Nephron progenitor cell (in vitro differentiated cells): ENCODE results near the gene NPBWR2.

Experiments
- DNase-seq: peaks from one replicate; pipeline ENCODE4 v3.0.0; 2021
- H3K27ac Mint-ChIP-seq: 2 replicates; pipeline ENCODE4 v1.8.0; 2021; ENCODE audit warnings: mild to moderate bottlenecking, moderate library complexity, mixed read lengths
- H3K27me3 Mint-ChIP-seq: 2 replicates; pipeline ENCODE4 v1.8.0; 2021; ENCODE audit warnings: mild to moderate bottlenecking, low read depth, mixed read lengths; ENCODE audit not compliant: poor library complexity
- H3K36me3 Mint-ChIP-seq: 2 replicates; pipeline ENCODE4 v1.8.0; 2021; ENCODE audit warnings: low read depth, mixed read lengths
- H3K4me1 Mint-ChIP-seq: 2 replicates; pipeline ENCODE4 v1.8.0; 2021; ENCODE audit warnings: mixed read lengths
- H3K4me3 Mint-ChIP-seq: 2 replicates; pipeline ENCODE4 v1.8.0; 2021; ENCODE audit warnings: mild to moderate bottlenecking, moderate library complexity, mixed read lengths
- H3K9me3 Mint-ChIP-seq: 2 replicates; pipeline ENCODE4 v1.8.0; 2021; ENCODE audit warnings: mild to moderate bottlenecking, moderate library complexity, mixed read lengths
- CTCF ChIP-seq: fragments of 200-600 bp; sonication (generic); IDR thresholded peaks from 2 replicates; pipeline ENCODE4 v1.5.0; 2021; ENCODE audit warnings: antibody characterized with exemption

Gene NPBWR2

GRCh38 chr20:64056639-64056888 lies 50.8 kb downstream of the NPBWR2 start:
- H3K9me3 Mint-ChIP-seq = no peaks in the 10 kb centered on the region
- peaks cover 41% of the 10 kb centered on the region for H3K4me1 Mint-ChIP-seq
- H3K27me3 Mint-ChIP-seq = peaks cover 21% of the 10 kb centered on the region
- TF ChIP-seq CTCF = no peak
- DNase-seq = no peak
- H3K36me3 Mint-ChIP-seq = no peaks in the 10 kb centered on the region
- H3K4me3 Mint-ChIP-seq = no peak overlapping the region
- no peak overlapping the region for H3K27ac Mint-ChIP-seq

GRCh38 chr20:64055893-64056638 lies 51.3 kb downstream of the NPBWR2 start:
- Mint-ChIP-seq H3K36me3 (no peaks in the 10 kb centered on the region), H3K27me3 (peaks cover 24% of the 10 kb centered on the region), H3K27ac (no peak overlapping the region), H3K4me1 (peaks cover 41% of the 10 kb centered on the region), H3K9me3 (no peaks in the 10 kb centered on the region), H3K4me3 (no peak overlapping the region)
- TF ChIP-seq CTCF = no peak
- DNase-seq = no peak

- Mint-ChIP-seq H3K27me3 (peaks cover 30% of the 10 kb centered on the region), H3K4me1 (peaks cover 41% of the 10 kb centered on the region), H3K9me3 (no peaks in the 10 kb centered on the region), H3K4me3 (no peak overlapping the region), H3K27ac (no peak overlapping the region), H3K36me3 (no peaks in the 10 kb centered on the region)
- DNase-seq = no peak
- TF ChIP-seq CTCF = no peak
Measured at GRCh38 chr20:64055396-64055892, 51.9 kb downstream of the NPBWR2 start.

GRCh38 chr20:64053841-64054661 lies 53.3 kb downstream of the NPBWR2 start:
- Mint-ChIP-seq H3K4me1 (peaks cover 41% of the 10 kb centered on the region), H3K27me3 (peaks cover 27% of the 10 kb centered on the region), H3K9me3 (no peaks in the 10 kb centered on the region), H3K27ac (no peak overlapping the region), H3K4me3 (peak overlapping the region; percentile 25), H3K36me3 (no peaks in the 10 kb centered on the region)
- no peak for TF ChIP-seq CTCF
- peak; percentile 47 for DNase-seq
